SIG-M5 treated with dmso at 0.1 percent for 504 hours (cell line): ENCODE measurements around the gene SEZ6.
A peak's percentile ranks its signal among the peaks of the same experiment; 100 is the strongest.

Experiments
- DNase-seq: peaks from one replicate; lab custom pipeline; 2025; ENCODE audit not compliant: unreplicated experiment; lab: John Stamatoyannopoulos, UW

SEZ6 gene

GRCh38 chr17:29007456-29007855 lies 1.6 kb upstream of the SEZ6 start:
- DNase-seq, result no peak

- DNase-seq, result no peak
Observed at GRCh38 chr17:29004081-29004692, 1.6 kb downstream of the SEZ6 start.

- no peak for DNase-seq
Observed at GRCh38 chr17:29003289-29003688, 2.5 kb downstream of the SEZ6 start.

- DNase-seq, result no peak
Observed at GRCh38 chr17:29002811-29003210, 3.0 kb downstream of the SEZ6 start.

GRCh38 chr17:29000973-29001372 lies 4.9 kb downstream of the SEZ6 start:
- DNase-seq, result no peak

GRCh38 chr17:28999206-28999605 lies 6.6 kb downstream of the SEZ6 start:
- DNase-seq, result no peak

GRCh38 chr17:28997806-28998205 lies 8.0 kb downstream of the SEZ6 start:
- no peak for DNase-seq

- no peak for DNase-seq
Observed at GRCh38 chr17:28996554-28997096, 9.2 kb downstream of the SEZ6 start.

GRCh38 chr17:28993645-28994426 lies 12.0 kb downstream of the SEZ6 start:
- no peak for DNase-seq

GRCh38 chr17:28992625-28993600 lies 12.9 kb downstream of the SEZ6 start:
- DNase-seq, result no peak

- DNase-seq, result no peak
Observed at GRCh38 chr17:28992185-28992584, 13.6 kb downstream of the SEZ6 start.

- no peak for DNase-seq
Observed at GRCh38 chr17:28991779-28992178, 14.1 kb downstream of the SEZ6 start.

GRCh38 chr17:28989028-28989427 lies 16.8 kb downstream of the SEZ6 start:
- no peak for DNase-seq

GRCh38 chr17:28988475-28988874 lies 17.4 kb downstream of the SEZ6 start:
- DNase-seq, result no peak

GRCh38 chr17:28986714-28987655 lies 18.8 kb downstream of the SEZ6 start:
- DNase-seq, result no peak

- no peak for DNase-seq
Observed at GRCh38 chr17:28985950-28986713, 19.7 kb downstream of the SEZ6 start.

GRCh38 chr17:28983286-28984230 lies 22.3 kb downstream of the SEZ6 start:
- no peak for DNase-seq

GRCh38 chr17:28982131-28982793 lies 23.6 kb downstream of the SEZ6 start:
- DNase-seq, result peak; percentile 86
